Hematopoietic multipotent progenitor cell treated with erythropoietin and hydrocortisone succinate and interleukin-3 and kit ligand, for 15 days (in vitro differentiated cells): ENCODE measurements around the gene FPR1.
"Not testable (repeated sequence)": the region's sequence is repeated elsewhere in the genome, so short reads cannot be mapped to it uniquely, and the experiment has no call there.

Experiments used
- DNase-seq: peaks from one replicate; pipeline ENCODE4 v3.0.0-alpha.2; 2015; ENCODE audit warnings: low spot score

FPR1 gene

GRCh38 chr19:51779181-51779580 is 27.5 kb upstream of the FPR1 start:
- DNase-seq: no peak

GRCh38 chr19:51777570-51778462 is 26.1 kb upstream of the FPR1 start:
- peak; percentile 44 for DNase-seq

DNA sequence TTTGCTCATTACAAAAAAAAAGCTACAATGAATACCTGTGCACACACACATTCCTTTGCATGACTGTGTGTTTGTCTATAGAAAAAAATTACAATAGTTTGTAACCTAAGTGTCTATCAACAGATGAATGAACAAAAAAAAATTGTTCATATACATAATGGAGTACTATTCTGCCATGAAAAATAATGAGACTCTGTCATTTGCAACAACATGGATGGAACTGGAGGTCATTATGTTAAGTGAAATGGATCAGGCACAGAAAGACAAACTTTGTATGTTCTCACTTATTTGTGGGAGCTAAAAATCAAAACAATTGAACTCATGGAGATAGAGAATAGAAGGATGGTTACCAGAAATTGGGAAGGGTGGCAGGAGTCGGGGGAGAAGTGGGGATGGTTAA is 24.9 kb upstream of the FPR1 start:
- DNase-seq: not testable (repeated sequence)

GRCh38 chr19:51772977-51773376 is 21.3 kb upstream of the FPR1 start:
- DNase-seq: no peak

DNA sequence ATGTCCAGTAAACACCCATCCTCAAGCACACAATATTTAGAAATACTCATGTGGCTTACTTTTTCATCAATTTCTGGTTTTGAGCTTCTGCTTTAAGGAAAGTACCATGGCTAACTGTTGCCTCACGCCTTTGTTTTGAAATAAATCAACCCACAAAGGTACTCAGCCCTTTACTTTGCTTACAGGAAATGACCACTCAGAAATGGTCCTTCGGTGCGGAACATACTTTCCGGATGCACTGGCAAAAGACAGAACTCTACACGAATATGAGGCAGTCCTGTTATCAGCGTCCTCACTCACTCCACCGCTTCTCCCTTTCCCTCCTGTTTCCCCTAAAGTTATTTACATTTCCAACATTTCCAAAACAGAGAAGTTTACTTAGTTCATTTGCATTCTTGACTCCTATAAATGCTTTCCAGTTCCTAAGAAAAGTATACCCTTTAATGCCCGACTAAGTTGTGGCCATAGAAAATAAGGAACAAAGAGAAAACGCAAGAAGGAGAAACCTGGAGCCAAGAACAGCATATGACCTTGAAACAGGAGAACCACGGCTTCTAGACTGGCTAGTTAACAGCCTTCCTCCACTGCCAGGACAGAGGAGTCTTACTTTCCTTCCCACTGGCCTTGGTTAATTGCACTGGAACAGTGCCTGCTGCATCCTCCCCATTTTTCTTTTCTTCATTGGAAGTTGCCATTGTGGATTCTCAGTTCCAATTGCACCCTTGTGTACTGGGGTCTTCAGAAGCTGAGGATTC is 19.9 kb upstream of the FPR1 start:
- no peak for DNase-seq

- no peak for DNase-seq
Measured at GRCh38 chr19:51766461-51766860, 14.8 kb upstream of the FPR1 start.

- DNase-seq: no peak
Measured at GRCh38 chr19:51765086-51765485, 13.4 kb upstream of the FPR1 start.

DNA sequence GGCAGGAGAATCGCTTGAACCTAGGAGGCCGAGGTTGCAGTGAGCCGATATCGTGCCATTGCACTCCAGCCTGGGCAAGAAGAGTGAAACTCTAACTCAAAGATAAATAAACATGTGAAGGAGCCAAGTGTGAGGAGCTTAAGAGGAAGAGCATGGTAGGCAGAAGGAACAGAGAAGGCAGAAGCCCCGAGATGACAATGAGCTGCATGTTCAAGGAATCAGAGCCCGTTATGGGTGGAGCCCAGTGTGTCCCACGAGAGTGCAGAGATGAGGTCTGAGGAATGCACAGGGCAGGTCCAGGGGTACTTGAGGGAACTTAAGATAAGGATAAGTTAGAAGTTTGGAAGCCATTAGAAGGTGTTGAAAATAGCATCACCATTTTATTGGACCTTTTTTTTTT is 10.0 kb upstream of the FPR1 start:
- DNase-seq: no peak

DNA sequence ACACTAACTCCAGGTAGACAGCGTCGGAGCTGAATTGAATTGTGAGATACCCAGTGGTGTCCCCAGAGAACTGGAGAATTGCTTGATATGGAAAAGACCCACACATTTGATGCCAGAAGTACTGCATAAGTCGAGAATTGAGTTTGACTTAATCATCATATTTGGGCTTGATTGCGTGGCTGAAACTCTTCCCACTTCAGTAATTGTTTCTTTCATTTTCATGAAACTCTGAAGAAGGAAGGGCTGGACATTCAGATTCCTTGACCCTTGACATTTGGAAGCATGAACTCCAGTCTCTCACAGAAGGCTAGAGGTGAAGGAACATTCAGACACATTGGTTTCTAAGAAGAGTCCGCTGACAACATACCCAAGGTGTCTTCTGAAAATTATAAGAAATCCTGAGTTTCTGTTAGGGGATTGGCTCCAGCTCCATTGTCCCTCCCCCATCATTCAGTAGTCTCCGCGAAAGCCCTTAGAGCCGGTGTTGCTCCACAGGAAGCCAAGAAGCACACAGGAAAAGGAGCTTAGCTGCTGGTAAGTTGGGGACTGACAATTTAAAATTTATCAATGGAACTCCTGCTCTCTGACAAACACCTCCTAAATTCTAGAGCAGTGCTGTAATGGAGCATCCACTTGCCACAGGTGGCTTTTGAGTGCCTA is 9.1 kb upstream of the FPR1 start, which contains the start of gene FPR2:
FPR2 (plus strand) TSS at position 484 of the 660 bp plus-strand sequence. CDS start 7,479 bp downstream, outside the sequence.
- no peak for DNase-seq

DNA sequence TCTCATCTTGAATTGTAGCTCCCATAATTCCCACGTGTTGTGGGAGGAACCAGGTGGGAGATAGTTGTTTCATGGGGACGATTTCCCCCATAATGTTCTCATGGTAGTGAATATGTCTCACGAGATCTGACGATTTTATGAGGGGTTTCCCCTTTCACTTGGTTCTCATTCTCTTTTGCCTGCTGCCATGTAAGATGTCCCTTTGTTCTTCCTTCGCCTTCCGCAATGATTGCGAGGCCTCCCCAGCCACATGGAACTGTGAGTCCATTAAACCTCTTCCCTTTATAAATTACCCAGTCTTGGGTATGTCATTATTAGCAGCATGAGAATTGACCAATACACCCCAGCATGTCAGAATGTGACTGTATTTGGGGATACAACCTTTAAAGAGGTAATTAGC is 3.9 kb upstream of the FPR1 start:
- no peak for DNase-seq

DNA sequence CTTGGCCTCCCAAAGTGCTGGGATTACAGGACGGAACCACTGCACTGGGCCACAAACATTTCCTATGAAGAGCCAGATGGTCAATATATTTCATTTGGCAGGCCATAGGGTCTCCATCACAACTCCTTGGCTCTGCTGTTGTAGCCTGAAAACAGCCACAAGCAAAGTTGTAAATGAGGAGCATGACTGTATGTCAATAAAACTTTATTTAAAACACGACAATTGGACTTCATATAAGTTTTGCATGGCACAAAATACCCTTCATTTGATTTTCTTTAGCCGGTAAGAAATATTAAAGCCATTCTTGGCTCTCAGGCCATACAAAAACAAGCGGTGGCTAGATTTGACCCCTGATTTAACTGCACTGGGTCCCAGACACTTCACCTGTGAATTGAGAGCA is 3.1 kb upstream of the FPR1 start:
- no peak for DNase-seq

GRCh38 chr19:51754109-51754508 is 2.4 kb upstream of the FPR1 start:
- no peak for DNase-seq

GRCh38 chr19:51750400-51751094 is 1.1 kb downstream of the FPR1 start:
- no peak for DNase-seq

- no peak for DNase-seq
Measured at GRCh38 chr19:51749979-51750378, 1.7 kb downstream of the FPR1 start.

DNA sequence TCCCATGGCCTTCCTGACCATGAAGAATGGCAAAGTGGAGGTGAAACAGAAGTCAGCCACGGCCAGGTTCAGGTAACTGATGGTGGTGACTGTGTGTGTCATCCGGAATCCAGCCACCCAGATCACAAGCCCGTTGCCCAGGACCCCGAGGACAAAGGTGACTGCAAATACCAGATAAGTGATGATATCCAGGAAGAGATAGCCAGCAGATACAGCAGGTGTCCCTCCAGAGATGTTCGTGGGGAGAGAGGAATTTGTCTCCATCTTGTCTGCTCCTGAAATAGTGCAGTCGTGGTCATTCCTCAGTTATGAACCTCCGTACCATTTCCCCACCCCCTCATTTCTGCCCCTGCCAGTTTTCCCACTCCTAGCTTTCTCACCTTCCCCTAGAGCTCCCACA is 4.9 kb downstream of the FPR1 start:
- no peak for DNase-seq

DNA sequence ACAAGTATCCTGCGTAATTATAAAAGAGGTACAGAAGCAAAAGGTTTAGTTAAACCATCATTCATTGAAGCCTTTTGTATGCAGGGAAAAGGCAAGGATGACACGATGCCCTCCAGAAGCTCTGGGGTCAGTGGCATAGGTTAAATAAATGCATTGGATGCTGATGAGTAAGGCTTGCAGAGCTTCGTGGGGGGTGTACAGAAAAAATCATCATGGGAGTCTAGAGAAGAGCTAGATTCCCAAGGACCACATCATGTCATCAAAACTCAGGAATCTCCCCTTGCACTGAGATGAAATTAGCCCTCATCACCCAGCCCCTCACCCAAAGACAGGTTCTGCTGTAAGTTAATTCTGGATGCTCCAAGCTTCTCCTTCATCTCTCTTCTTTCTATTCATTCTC is 8.3 kb downstream of the FPR1 start:
- DNase-seq: no peak

GRCh38 chr19:51742789-51743188 is 8.9 kb downstream of the FPR1 start:
- DNase-seq: no peak

DNA sequence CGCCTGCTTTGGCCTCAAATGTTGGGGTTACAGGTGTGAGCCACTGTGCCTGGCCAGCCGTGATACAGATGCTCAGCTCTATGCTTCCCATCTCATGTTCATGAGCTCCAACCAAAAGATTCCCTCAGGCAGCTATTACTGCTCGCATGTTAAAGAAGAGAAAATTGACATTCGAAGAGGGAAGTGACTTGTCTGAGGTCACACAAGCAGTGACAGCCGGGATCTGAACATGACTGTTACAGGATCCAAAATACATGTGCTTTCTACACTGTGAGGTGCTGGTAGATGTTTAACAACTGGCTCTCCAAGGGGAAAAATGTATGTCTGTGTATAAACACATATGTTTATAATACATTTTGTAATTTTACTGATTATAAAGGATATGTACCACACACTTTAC is 11.3 kb downstream of the FPR1 start:
- no peak for DNase-seq

DNA sequence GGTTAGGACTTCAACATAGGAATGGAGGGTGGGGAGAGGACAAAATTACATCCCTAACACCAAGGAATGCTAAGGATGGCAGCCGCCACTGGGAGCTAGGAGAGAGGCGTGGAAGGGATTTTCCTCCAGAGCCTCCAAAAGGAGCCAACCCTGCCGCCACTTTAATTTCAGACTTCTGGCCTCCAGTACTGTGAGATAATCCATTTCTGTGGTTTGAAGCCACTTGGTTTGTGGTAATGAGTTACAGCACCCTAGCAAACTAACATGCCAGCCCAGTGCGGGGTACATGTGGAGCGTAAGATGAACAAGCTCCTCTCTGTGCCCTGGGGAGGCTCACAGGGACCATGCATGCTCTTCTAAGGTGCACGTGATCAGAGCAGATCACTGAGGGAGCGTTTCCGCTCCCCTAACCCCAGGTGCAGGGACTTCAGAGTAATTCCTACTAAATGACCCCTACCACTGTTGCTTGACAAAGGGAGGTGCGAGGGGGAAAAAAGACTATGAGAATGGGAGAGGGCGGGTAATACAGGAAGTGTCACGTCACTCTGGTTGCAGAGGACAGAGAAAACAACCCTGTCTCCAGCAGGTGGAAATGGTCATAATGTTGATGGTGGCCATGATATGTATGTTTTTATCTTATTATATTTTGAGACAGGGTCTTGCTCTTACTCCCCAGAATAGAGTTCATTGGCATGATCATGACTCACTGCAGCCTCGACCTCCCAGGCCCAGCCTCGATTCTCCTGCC is 12.0 kb downstream of the FPR1 start:
- no peak for DNase-seq

DNA sequence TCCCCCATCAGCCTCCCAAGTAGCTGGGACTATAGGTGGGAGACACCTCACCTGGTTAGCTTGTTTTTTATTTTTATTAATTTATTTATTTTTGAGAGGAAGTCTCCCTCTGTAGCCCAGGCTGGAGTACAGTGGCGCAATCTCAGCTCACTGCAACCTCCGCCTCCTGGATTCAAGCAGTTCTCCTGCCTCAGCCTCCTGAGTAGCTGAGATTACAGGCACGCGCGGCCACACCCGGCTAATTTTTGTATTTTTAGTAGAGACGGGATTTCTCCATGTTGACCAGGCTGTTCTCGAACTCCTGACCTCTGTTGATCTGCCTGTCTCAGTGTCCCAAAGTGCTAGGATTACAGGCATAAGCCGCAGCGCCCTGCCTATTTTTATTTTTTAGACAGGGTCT is 13.2 kb downstream of the FPR1 start:
- DNase-seq: not testable (repeated sequence)

- DNase-seq: no peak
Measured at GRCh38 chr19:51737924-51738323, 13.8 kb downstream of the FPR1 start.
